GM23248 (cell line): ENCODE results near the gene SOSTDC1. TPM values are rescaled to one million over a fixed set of nuclear protein-coding genes. Genes with fewer than 3 reads are reported as not detected.
"Not testable (repeated sequence)": the region's sequence is repeated elsewhere in the genome, so short reads cannot be mapped to it uniquely, and the experiment has no call there.

Experiments
- DNase-seq: peaks from one replicate; pipeline ENCODE4 v3.0.0-alpha.2; 2015
- H2AFZ ChIP-seq: fragments of 200-600 bp; sonication (generic); 2 replicates; pipeline ENCODE4 v1.6.1; 2016; ENCODE audit warnings: antibody characterized with exemption
- H3F3A ChIP-seq: fragments of 200-600 bp; sonication (generic); 2 replicates; pipeline ENCODE4 v1.6.1; 2016; ENCODE audit warnings: mild to moderate bottlenecking, antibody characterized with exemption, mixed run types; ENCODE audit not compliant: insufficient read depth
- H3K27ac ChIP-seq: fragments of 200-600 bp; sonication (generic); 2 replicates; pipeline ENCODE4 v1.5.1; 2016; ENCODE audit warnings: mild to moderate bottlenecking
- H3K27me3 ChIP-seq: fragments of 200-600 bp; sonication (generic); replicated peaks from 2 replicates; pipeline ENCODE4 v1.6.1; 2016; ENCODE audit warnings: mild to moderate bottlenecking; ENCODE audit not compliant: insufficient read depth
- H3K36me3 ChIP-seq: fragments of 200-600 bp; sonication (generic); 2 replicates; pipeline ENCODE4 v1.6.1; 2016; ENCODE audit warnings: low read depth, mild to moderate bottlenecking
- H3K4me1 ChIP-seq: fragments of 200-600 bp; sonication (generic); 2 replicates; pipeline ENCODE4 v1.6.1; 2016; ENCODE audit warnings: mild to moderate bottlenecking; ENCODE audit not compliant: insufficient read depth
- H3K4me2 ChIP-seq: fragments of 200-600 bp; sonication (generic); one replicate; pipeline ENCODE4 v1.6.1; 2016; ENCODE audit warnings: mild to moderate bottlenecking; ENCODE audit not compliant: unreplicated experiment
- H3K4me3 ChIP-seq: fragments of 200-600 bp; sonication (generic); 2 replicates; pipeline ENCODE4 v1.5.1; 2016; ENCODE audit warnings: mild to moderate bottlenecking
- H3K79me2 ChIP-seq: fragments of 200-600 bp; sonication (generic); 2 replicates; pipeline ENCODE4 v1.6.1; 2016; ENCODE audit warnings: mild to moderate bottlenecking; ENCODE audit not compliant: insufficient read depth
- H3K9ac ChIP-seq: fragments of 200-600 bp; sonication (generic); 2 replicates; pipeline ENCODE4 v1.6.1; 2016; ENCODE audit warnings: mild to moderate bottlenecking
- H3K9me2 ChIP-seq: fragments of 200-600 bp; sonication (generic); 2 replicates; pipeline ENCODE4 v1.6.1; 2016; ENCODE audit warnings: mixed run types, mild to moderate bottlenecking, moderate library complexity; ENCODE audit not compliant: insufficient read depth
- H3K9me3 ChIP-seq: fragments of 200-600 bp; sonication (generic); one replicate; pipeline ENCODE4 v1.6.1; 2017; ENCODE audit warnings: low read depth
- H4K20me1 ChIP-seq: fragments of 200-600 bp; sonication (generic); 2 replicates; pipeline ENCODE4 v1.6.0; 2016; ENCODE audit not compliant: insufficient read depth
- EZH2 ChIP-seq: fragments of 200-600 bp; sonication (generic); IDR thresholded peaks from 2 replicates; pipeline ENCODE4 v1.6.1; 2018; ENCODE audit warnings: antibody characterized with exemption, mild to moderate bottlenecking; ENCODE audit not compliant: insufficient read depth, poor library complexity, severe bottlenecking
- EZH2phosphoT487 ChIP-seq: fragments of 200-600 bp; sonication (generic); IDR thresholded peaks from 2 replicates; pipeline ENCODE4 v1.6.1; 2018; ENCODE audit warnings: antibody characterized with exemption, moderate library complexity, mild to moderate bottlenecking, low read depth; ENCODE audit not compliant: insufficient read depth
- WGBS, 2 experiments: methylation state at CpG; one replicate each; pipeline ENCODE4 v1.1.6; 2015 to 2017; ENCODE audit warnings: low lambda C conversion rate in 2 of 2, low coverage in 1 of 2; ENCODE audit errors: missing lambda C conversion rate in 2 of 2; 5-methylcytosine and 5-hydroxymethylcytosine counted together
- in situ Hi-C: fragments of 300-500 bp; cut with MboI; formaldehyde crosslinking; loops from 2 replicates; pipeline ENCODE4 v1.15.0; 2020
- polyA plus RNA-seq: library from polyadenylated mRNA; unstranded; fragments of >200 nt; fragmentation: Nextera tagmentation; extraction: Ambion mirVana; gene quantifications from 2 replicates; pipeline ENCODE4 v1.2.1, GENCODE V29; 2016
- total RNA-seq: library from RNA; depleted of rRNA; stranded (reverse); fragments of >200 nt; shearing (Covaris generic); gene quantifications from 2 replicates; pipeline ENCODE4 v1.2.3, GENCODE V29; 2014

Gene SOSTDC1
- total and polyA plus RNA-seq, 2 experiments from 2014 or later: not detected

DNA sequence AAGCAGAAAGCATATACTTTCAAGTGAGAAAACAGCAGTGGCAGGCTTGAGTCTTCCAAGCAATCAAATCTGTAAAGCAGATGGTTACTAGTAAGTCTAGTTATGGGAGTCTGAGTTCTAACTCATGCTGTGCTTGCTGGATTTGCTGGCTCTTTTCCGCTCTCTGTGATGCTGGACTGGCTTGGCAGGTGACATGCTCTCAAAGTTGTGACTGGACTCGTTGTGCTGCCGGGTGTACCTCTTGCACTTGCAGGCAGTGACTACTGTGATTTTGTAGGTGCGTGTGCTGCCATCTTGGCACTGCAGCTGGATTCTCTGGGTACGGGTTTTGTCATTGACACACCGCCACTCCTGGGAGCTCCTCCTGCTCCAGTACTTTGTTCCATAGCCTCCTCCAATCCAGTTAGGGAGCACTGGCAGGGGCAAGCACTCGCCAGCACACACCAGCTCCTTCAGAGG, 3.1 kb downstream of the SOSTDC1 start:
- Histone ChIP-seq H3F3A (no peaks in the 10 kb centered on the region), H3K27me3 (no peaks in the 10 kb centered on the region), H3K4me2 (no peak overlapping the region), H3K79me2 (no peaks in the 10 kb centered on the region), H3K9ac (no peak overlapping the region), H2AFZ (no peak overlapping the region), H3K36me3 (no peaks in the 10 kb centered on the region), H3K4me3 (no peak overlapping the region), H3K9me3 (no peaks in the 10 kb centered on the region), H3K4me1 (0 out of 2 replicates have a peak, but pooled peaks cover 4% of the 10 kb centered on the region), H4K20me1 (no peaks in the 10 kb centered on the region), H3K9me2 (no peaks in the 10 kb centered on the region), H3K27ac (no peak overlapping the region)
- in situ Hi-C loops: no loop called here
- no peak for TF ChIP-seq EZH2phosphoT487
- no peak for TF ChIP-seq EZH2
- no peak for DNase-seq
- 77% methylated on average over 7 of the region's 7 CpGs for WGBS, 2 experiments

GRCh38 chr7:16460789-16461493, 4.6 kb downstream of the SOSTDC1 start:
- Histone ChIP-seq H2AFZ (no peak overlapping the region; the same call in 1 of the 2 replicates), H4K20me1 (no peaks in the 10 kb centered on the region), H3K4me2 (no peak overlapping the region), H3K36me3 (no peaks in the 10 kb centered on the region), H3K27ac (no peak overlapping the region), H3K4me1 (0 out of 2 replicates have a peak, but pooled peaks cover 1% of the 10 kb centered on the region), H3F3A (no peaks in the 10 kb centered on the region), H3K27me3 (no peaks in the 10 kb centered on the region), H3K9me3 (no peaks in the 10 kb centered on the region), H3K79me2 (no peaks in the 10 kb centered on the region), H3K9ac (no peak overlapping the region), H3K9me2 (no peaks in the 10 kb centered on the region), H3K4me3 (no peak overlapping the region)
- DNase-seq: no peak
- 23 to 28% methylated on average over 2 of the region's 2 CpGs for WGBS, 2 experiments
- TF ChIP-seq EZH2: no peak
- TF ChIP-seq EZH2phosphoT487: no peak
- in situ Hi-C loops: no loop called here

DNA sequence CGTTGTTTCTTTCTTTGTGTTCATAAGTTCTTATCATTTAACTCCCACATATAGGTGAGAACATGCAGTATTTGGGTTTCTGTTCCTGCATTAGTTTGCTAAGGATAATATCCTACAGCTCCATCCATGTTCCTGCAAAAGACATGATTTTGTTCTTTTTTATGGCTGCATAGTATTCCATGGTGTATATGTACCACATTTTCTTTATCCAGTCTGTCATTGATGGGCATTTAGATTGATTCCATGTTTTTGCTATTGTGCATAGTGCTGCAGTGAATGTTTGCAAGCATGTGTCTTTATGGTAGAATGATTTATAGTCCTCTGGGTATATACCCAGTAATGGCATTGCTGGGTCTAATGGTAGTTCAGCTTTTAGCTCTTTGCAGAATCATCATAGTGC, 9.2 kb downstream of the SOSTDC1 start:
- in situ Hi-C loops, H3K9me2 ChIP-seq, H2AFZ ChIP-seq, H3K9me3 ChIP-seq, H3F3A ChIP-seq, H3K9ac ChIP-seq, H3K4me1 ChIP-seq, H3K27ac ChIP-seq, H3K36me3 ChIP-seq, H3K79me2 ChIP-seq, H4K20me1 ChIP-seq, H3K4me3 ChIP-seq, DNase-seq, H3K4me2 ChIP-seq, H3K27me3 ChIP-seq: not testable (repeated sequence)
- WGBS, 2 experiments: 90 to 91% methylated on average over 1 of the region's 1 CpG

DNA sequence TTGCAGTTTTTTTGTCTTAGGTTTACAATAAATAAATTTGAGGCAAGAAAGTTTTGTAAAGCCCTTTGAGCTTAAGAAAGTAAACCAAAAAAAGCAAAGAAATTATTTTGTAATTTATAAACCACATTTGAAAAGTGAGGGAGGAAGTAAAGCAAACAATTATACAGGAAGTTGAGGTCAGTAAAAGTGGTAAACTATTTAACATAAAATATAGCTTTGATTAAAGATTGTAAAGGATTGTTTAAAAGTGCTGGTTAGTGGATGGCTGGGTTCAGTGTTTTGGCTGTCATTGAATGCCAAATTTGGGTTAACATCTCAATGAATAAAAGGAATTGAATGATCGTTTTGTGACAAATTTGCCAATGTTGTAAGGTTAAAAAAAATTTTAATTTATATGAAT, 9.9 kb downstream of the SOSTDC1 start:
- 51 to 52% methylated on average over 1 of the region's 1 CpG for WGBS, 2 experiments
- DNase-seq: no peak
- in situ Hi-C loops: no loop called here
- Histone ChIP-seq H3K4me2 (no peak overlapping the region), H3K27me3 (no peaks in the 10 kb centered on the region), H3K27ac (no peak overlapping the region), H3K36me3 (no peaks in the 10 kb centered on the region), H3K79me2 (no peaks in the 10 kb centered on the region), H3F3A (no peaks in the 10 kb centered on the region), H3K9ac (no peak overlapping the region), H3K9me3 (no peaks in the 10 kb centered on the region), H4K20me1 (no peaks in the 10 kb centered on the region), H3K4me1 (no peaks in the 10 kb centered on the region), H3K9me2 (no peaks in the 10 kb centered on the region), H3K4me3 (no peak overlapping the region), H2AFZ (no peak overlapping the region)
- TF ChIP-seq EZH2 (no peak), EZH2phosphoT487 (no peak)

- Histone ChIP-seq H3K36me3 (no peaks in the 10 kb centered on the region), H2AFZ (no peak overlapping the region), H3K9ac (no peak overlapping the region), H3K9me2 (no peaks in the 10 kb centered on the region; the same call in 1 of the 2 replicates), H3K79me2 (no peaks in the 10 kb centered on the region), H3F3A (no peaks in the 10 kb centered on the region), H3K27ac (no peak overlapping the region), H3K27me3 (no peaks in the 10 kb centered on the region), H3K4me2 (no peak overlapping the region), H3K9me3 (no peaks in the 10 kb centered on the region), H4K20me1 (no peaks in the 10 kb centered on the region), H3K4me3 (no peak overlapping the region), H3K4me1 (no peaks in the 10 kb centered on the region)
- TF ChIP-seq EZH2phosphoT487 (no peak), EZH2 (no peak)
- in situ Hi-C loops: no loop called here
- DNase-seq: no peak
- 72 to 79% methylated on average over 6 of the region's 6 CpGs for WGBS, 2 experiments
Observed at GRCh38 chr7:16450366-16450765, 15.2 kb downstream of the SOSTDC1 start.
